Measurements from ENCODE around the gene REX1BD.

Gene REX1BD

GRCh38 chr19:18617562-18617961, 29.0 kb downstream of the REX1BD start:
- Histone ChIP-seq H3K27me3 (ENCODE audit: control insufficient read depth, insufficient read depth, low read length) (peaks cover 14% of the 10 kb centered on the region), H3K4me3 (ENCODE audit: low read length) (no peak overlapping the region), H3K27ac (ENCODE audit: low read length) (no peak overlapping the region), H3K36me3 (ENCODE audit: control insufficient read depth, insufficient read depth, low read length) (no peaks in the 10 kb centered on the region; the same call in 1 of the 2 replicates), H3K4me1 (ENCODE audit: control insufficient read depth, insufficient read depth, low read length) (peaks cover 4% of the 10 kb centered on the region; the same call in 1 of the 2 replicates), H3K9me3 (ENCODE audit: control insufficient read depth, insufficient read depth, low read length) (no peaks in the 10 kb centered on the region)
- DNase-seq (ENCODE audit: low read depth, low spot score), result no peak

DNA sequence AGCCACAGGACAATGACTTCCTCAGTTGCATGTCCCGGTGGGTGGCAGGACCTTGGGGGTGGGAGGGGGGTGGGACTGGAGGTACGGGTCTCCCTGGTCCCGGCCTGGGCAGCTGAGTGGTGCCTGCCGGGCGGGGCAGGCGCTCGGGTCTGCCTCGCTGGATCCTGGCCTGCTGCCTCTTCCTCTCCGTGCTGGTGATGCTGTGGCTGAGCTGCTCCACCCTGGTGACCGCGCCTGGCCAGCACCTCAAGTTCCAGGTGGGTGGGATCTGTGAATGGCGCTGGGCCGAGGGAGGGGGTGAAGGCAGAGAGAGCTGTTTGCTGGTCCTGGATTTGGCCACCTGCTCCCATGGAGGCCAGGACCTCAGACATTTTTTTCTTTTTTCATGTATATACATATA, 29.6 kb downstream of the REX1BD start:
- no peaks in the 10 kb centered on the region; the same call in 1 of the 2 replicates for H3K36me3 ChIP-seq (ENCODE audit: control insufficient read depth, insufficient read depth, low read length)
- no peak overlapping the region for H3K27ac ChIP-seq (ENCODE audit: low read length)
- no peaks in the 10 kb centered on the region for H3K9me3 ChIP-seq (ENCODE audit: control insufficient read depth, insufficient read depth, low read length)
- WGBS (ENCODE audit: insufficient coverage, insufficient read length), result no CpG with 5 or more reads among the region's 13 CpGs
- H3K4me1 ChIP-seq (ENCODE audit: control insufficient read depth, insufficient read depth, low read length), result peaks cover 3% of the 10 kb centered on the region; the same call in 1 of the 2 replicates
- H3K4me3 ChIP-seq (ENCODE audit: low read length), result no peak overlapping the region
- peaks cover 9% of the 10 kb centered on the region for H3K27me3 ChIP-seq (ENCODE audit: control insufficient read depth, insufficient read depth, low read length)
- DNase-seq (ENCODE audit: low read depth, low spot score), result no peak

- Histone ChIP-seq H3K27me3 (ENCODE audit: control insufficient read depth, insufficient read depth, low read length) (no peaks in the 10 kb centered on the region), H3K4me3 (ENCODE audit: low read length) (no peak overlapping the region), H3K9me3 (ENCODE audit: control insufficient read depth, insufficient read depth, low read length) (no peaks in the 10 kb centered on the region), H3K36me3 (ENCODE audit: control insufficient read depth, insufficient read depth, low read length) (no peaks in the 10 kb centered on the region; the same call in 1 of the 2 replicates), H3K27ac (ENCODE audit: low read length) (no peak overlapping the region), H3K4me1 (ENCODE audit: control insufficient read depth, insufficient read depth, low read length) (no peaks in the 10 kb centered on the region)
- WGBS (ENCODE audit: insufficient coverage, insufficient read length), result no CpG with 5 or more reads among the region's 10 CpGs
- DNase-seq (ENCODE audit: low read depth, low spot score), result no peak
Observed at GRCh38 chr19:18620311-18620710, 31.7 kb downstream of the REX1BD start.

DNA sequence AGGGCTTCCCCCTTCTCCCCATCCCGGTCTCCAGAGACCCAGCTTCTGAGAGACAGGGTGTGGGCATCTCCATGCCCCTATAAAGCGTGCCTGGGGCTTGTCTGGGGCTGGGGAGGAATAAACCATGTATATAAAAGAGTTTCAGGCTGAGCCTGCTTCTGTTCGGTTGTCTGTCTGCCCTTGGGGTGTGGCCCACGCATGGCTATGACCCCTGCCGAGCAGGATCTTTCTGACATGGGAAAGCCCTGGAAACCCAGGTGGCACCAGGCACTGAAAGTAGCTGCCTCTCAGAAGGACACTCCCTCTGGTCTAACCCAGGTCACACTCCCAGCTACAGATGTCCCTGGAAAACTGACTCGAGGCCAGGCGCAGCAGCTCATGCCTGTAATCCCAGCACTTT, 32.3 kb downstream of the REX1BD start:
- H3K36me3 ChIP-seq (ENCODE audit: control insufficient read depth, insufficient read depth, low read length), result no peaks in the 10 kb centered on the region; the same call in 1 of the 2 replicates
- no peak overlapping the region for H3K4me3 ChIP-seq (ENCODE audit: low read length)
- H3K9me3 ChIP-seq (ENCODE audit: control insufficient read depth, insufficient read depth, low read length), result no peaks in the 10 kb centered on the region
- no CpG with 5 or more reads among the region's 7 CpGs for WGBS (ENCODE audit: insufficient coverage, insufficient read length)
- H3K27ac ChIP-seq (ENCODE audit: low read length), result no peak overlapping the region
- no peaks in the 10 kb centered on the region for H3K4me1 ChIP-seq (ENCODE audit: control insufficient read depth, insufficient read depth, low read length)
- no peaks in the 10 kb centered on the region for H3K27me3 ChIP-seq (ENCODE audit: control insufficient read depth, insufficient read depth, low read length)
- no peak for DNase-seq (ENCODE audit: low read depth, low spot score)

DNA sequence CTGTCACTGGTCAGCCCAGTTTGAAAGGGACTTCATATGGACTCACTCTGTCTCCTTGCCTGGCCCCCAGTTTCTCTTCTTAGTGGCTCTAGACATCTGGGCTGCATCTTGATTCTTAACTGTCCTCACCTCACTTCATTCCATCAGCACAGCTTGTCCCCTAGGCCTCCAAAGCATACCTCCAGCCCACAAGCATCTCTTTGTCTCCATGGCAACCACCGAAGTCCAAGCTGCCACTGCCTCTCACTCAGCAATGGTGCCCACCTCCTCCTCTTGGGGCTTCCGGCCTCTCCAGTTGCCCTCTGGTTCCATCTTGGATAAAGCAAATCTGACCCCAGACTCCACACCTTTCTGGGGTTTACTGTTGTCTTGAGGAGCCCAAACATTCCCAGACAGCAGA, 38.3 kb downstream of the REX1BD start:
- no peaks in the 10 kb centered on the region for H3K9me3 ChIP-seq (ENCODE audit: control insufficient read depth, insufficient read depth, low read length)
- no peak overlapping the region for H3K4me3 ChIP-seq (ENCODE audit: low read length)
- H3K27ac ChIP-seq (ENCODE audit: low read length), result no peak overlapping the region
- H3K4me1 ChIP-seq (ENCODE audit: control insufficient read depth, insufficient read depth, low read length), result no peaks in the 10 kb centered on the region
- H3K36me3 ChIP-seq (ENCODE audit: control insufficient read depth, insufficient read depth, low read length), result no peaks in the 10 kb centered on the region
- no peaks in the 10 kb centered on the region for H3K27me3 ChIP-seq (ENCODE audit: control insufficient read depth, insufficient read depth, low read length)
- DNase-seq (ENCODE audit: low read depth, low spot score), result no peak
- no CpG with 5 or more reads among the region's 2 CpGs for WGBS (ENCODE audit: insufficient coverage, insufficient read length)

DNA sequence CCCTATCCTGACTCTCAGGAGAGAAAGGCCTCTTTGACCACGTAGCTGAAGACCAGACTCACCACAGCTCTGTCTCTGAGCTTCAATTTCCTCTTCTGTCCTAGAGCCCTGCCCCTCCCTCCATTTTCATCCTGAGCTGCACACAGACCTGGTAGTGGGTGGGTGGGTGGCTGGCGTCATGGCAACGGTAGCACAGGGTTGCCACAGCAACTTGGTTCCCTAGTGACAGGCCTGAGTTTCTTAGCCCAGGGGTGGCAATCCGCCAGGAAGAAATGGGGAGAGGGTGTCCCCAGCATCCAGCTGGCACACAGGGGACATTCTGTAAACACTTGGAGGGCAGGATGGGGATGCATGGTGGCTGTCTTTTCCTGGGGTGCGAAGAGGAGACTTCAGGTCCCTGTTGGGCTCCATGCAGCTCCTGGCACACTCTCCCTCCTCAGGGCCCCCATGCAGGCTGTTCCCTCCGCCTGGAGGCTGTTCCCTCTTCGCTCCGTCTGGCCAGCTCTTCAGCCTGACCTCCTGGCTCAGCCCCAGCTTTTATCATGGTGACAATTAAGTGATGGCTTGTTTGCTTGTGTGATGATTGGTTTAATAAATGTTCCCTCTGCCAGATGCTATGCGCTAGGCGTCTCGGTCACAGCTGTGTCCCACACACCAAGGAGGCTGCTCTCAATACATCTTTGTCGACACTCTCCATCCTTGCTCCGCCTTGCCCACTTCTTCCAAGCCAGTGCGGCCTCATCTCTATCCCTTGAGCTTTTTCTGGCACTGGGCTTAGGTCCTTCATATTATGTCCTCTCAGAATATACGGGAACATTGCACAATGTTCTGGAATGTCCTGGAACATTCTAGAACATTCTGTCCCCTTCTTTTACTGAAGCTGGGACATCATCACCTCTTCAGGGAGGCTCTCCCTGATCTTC, 40.8 kb downstream of the REX1BD start:
- no peak for DNase-seq (ENCODE audit: low read depth, low spot score)
- no peaks in the 10 kb centered on the region for H3K4me1 ChIP-seq (ENCODE audit: control insufficient read depth, insufficient read depth, low read length)
- no peaks in the 10 kb centered on the region for H3K27me3 ChIP-seq (ENCODE audit: control insufficient read depth, insufficient read depth, low read length)
- WGBS (ENCODE audit: insufficient coverage, insufficient read length), result no CpG with 5 or more reads among the region's 15 CpGs
- no peaks in the 10 kb centered on the region for H3K36me3 ChIP-seq (ENCODE audit: control insufficient read depth, insufficient read depth, low read length)
- H3K9me3 ChIP-seq (ENCODE audit: control insufficient read depth, insufficient read depth, low read length), result no peaks in the 10 kb centered on the region
- H3K4me3 ChIP-seq (ENCODE audit: low read length), result no peak overlapping the region
- H3K27ac ChIP-seq (ENCODE audit: low read length), result no peak overlapping the region

GRCh38 chr19:18633321-18633720, 44.7 kb downstream of the REX1BD start:
- Histone ChIP-seq H3K27me3 (ENCODE audit: control insufficient read depth, insufficient read depth, low read length) (no peaks in the 10 kb centered on the region), H3K36me3 (ENCODE audit: control insufficient read depth, insufficient read depth, low read length) (no peaks in the 10 kb centered on the region), H3K4me3 (ENCODE audit: low read length) (no peak overlapping the region), H3K27ac (ENCODE audit: low read length) (no peak overlapping the region), H3K4me1 (ENCODE audit: control insufficient read depth, insufficient read depth, low read length) (peaks cover 10% of the 10 kb centered on the region), H3K9me3 (ENCODE audit: control insufficient read depth, insufficient read depth, low read length) (no peaks in the 10 kb centered on the region)
- no CpG with 5 or more reads among the region's 8 CpGs for WGBS (ENCODE audit: insufficient coverage, insufficient read length)
- DNase-seq (ENCODE audit: low read depth, low spot score), result no peak

- Histone ChIP-seq H3K9me3 (ENCODE audit: control insufficient read depth, insufficient read depth, low read length) (no peaks in the 10 kb centered on the region), H3K27me3 (ENCODE audit: control insufficient read depth, insufficient read depth, low read length) (no peaks in the 10 kb centered on the region), H3K4me1 (ENCODE audit: control insufficient read depth, insufficient read depth, low read length) (peaks cover 10% of the 10 kb centered on the region), H3K4me3 (ENCODE audit: low read length) (no peak overlapping the region), H3K27ac (ENCODE audit: low read length) (no peak overlapping the region), H3K36me3 (ENCODE audit: control insufficient read depth, insufficient read depth, low read length) (no peaks in the 10 kb centered on the region)
- no peak for DNase-seq (ENCODE audit: low read depth, low spot score)
- no CpG with 5 or more reads among the region's 12 CpGs for WGBS (ENCODE audit: insufficient coverage, insufficient read length)
Observed at GRCh38 chr19:18634612-18635297, 46.2 kb downstream of the REX1BD start.

- H3K9me3 ChIP-seq (ENCODE audit: control insufficient read depth, insufficient read depth, low read length), result no peaks in the 10 kb centered on the region
- H3K36me3 ChIP-seq (ENCODE audit: control insufficient read depth, insufficient read depth, low read length), result no peaks in the 10 kb centered on the region
- no peak for DNase-seq (ENCODE audit: low read depth, low spot score)
- no peak overlapping the region for H3K27ac ChIP-seq (ENCODE audit: low read length)
- H3K4me3 ChIP-seq (ENCODE audit: low read length), result no peak overlapping the region; the same call in 1 of the 2 replicates
- H3K27me3 ChIP-seq (ENCODE audit: control insufficient read depth, insufficient read depth, low read length), result no peaks in the 10 kb centered on the region
- WGBS (ENCODE audit: insufficient coverage, insufficient read length), result no CpG with 5 or more reads among the region's 6 CpGs
- H3K4me1 ChIP-seq (ENCODE audit: control insufficient read depth, insufficient read depth, low read length), result peaks cover 10% of the 10 kb centered on the region
Observed at GRCh38 chr19:18635831-18636182, 47.2 kb downstream of the REX1BD start.

GRCh38 chr19:18636183-18636968, 47.8 kb downstream of the REX1BD start:
- Histone ChIP-seq H3K36me3 (ENCODE audit: control insufficient read depth, insufficient read depth, low read length) (no peaks in the 10 kb centered on the region), H3K4me1 (ENCODE audit: control insufficient read depth, insufficient read depth, low read length) (peaks cover 10% of the 10 kb centered on the region), H3K27ac (ENCODE audit: low read length) (no peak overlapping the region), H3K9me3 (ENCODE audit: control insufficient read depth, insufficient read depth, low read length) (no peaks in the 10 kb centered on the region), H3K27me3 (ENCODE audit: control insufficient read depth, insufficient read depth, low read length) (no peaks in the 10 kb centered on the region), H3K4me3 (ENCODE audit: low read length) (peak overlapping the region; percentile 57; the same call in 1 of the 2 replicates)
- WGBS (ENCODE audit: insufficient coverage, insufficient read length), result no CpG with 5 or more reads among the region's 44 CpGs
- DNase-seq (ENCODE audit: low read depth, low spot score), result peak; percentile 80

All from iPS DF 6.9 (cell line).